HG03135 (cell line): ENCODE results near the gene THRB.

Experiments
- ATAC-seq: cut with Tn5 transposase; IDR thresholded peaks from one replicate; pipeline ENCODE4 v1.9.1; 2021; ENCODE audit warnings: mild to moderate bottlenecking, moderate library complexity; ENCODE audit not compliant: unreplicated experiment

Gene THRB

GRCh38 chr3:24513463-24513862 lies 18.8 kb upstream of the THRB start:
- ATAC-seq = no peak

- ATAC-seq = no peak
Measured at GRCh38 chr3:24512564-24513197, 18.0 kb upstream of the THRB start.

DNA sequence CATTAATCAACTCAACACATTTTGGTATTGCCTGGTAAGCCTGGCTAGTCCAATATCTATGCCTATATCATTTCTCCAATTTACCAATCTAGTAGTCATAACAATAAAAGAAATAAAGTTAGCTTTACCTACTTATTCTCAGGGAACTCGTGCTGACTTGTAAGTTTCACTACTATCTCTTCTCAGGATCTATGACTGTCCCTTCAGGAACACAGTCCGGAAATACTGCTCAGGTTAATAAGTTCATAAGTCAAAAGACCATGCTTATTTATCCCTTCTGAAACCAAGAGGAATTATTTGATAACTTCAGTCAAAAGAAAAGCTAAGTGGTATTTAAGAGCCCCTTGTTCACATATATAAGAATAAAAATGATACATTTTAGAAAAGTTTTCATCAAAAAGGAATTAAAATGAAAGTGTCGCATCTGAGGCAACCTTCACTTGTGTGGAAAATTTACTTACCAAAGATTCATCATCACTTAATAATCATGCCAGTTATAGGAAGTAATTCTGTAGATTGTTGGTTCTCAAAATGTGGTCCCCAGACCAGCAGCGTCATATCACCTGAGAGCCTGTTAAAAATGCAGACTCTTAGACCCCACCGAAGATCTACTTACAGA lies 15.5 kb upstream of the THRB start:
- no peak for ATAC-seq

- no peak for ATAC-seq
Measured at GRCh38 chr3:24508423-24508839, 13.8 kb upstream of the THRB start.

DNA sequence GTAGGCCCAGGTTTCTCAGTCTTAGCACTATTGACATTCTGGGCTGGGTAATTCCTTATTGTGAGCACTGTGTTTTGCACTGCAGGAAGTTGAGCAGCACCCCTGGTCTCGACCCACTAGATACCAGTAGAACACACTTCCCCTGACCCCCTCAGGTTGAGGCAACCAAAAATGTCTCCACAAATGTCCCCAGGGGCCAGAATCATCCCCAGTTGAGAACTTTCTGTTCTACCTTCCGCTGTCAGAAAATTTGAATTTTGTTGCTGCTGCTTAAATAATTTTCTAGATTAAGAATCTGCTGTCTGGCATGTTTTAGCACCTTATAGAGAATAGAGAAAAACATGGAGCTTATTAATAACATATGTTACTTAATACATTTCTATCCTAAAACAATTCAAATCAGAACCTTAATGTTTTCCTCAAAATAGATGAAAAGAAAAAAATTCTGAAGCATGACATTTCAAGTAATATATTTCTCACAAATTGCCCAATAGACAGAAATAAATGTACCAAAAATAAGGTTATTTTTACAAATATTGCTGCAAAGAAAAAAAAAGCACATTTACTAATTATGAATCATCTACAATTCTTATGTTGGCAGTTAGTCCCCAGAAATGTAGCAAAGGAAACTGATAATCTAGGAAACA lies 13.2 kb upstream of the THRB start:
- no peak for ATAC-seq

DNA sequence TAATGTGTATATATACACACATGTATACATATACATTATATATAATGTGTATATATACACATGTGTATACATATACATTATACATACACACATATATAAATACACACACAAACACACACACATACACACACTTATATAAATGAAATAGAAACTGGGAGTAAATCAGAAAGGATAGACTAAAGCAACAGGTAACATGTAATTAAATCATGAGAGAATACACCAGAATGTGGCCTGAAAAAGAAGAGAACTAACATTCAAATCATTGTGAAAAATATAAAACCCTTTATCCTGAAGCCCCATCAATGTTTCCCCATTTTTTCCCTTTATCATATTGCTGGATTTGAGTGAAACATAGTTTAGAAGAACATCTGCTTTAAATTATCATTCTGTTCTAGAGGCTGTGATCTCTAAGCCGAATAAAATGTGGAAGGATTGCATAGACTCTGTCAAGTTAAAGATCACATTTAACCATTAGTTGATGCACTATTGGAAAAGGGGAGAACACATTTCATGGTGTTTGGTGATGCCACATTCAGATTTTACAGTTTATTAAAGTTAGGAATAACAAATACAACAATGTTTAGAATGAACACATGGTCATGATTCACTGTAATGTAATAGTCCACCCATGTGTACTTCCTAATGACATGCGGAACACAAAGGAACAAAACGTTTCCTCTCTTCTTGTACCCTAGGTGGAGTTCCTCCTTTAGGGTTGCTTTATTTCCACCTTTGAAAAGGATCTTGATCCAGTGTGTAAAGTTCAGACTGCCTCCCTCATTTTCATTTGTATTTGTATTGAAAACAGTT lies 12.5 kb upstream of the THRB start:
- ATAC-seq = no peak

GRCh38 chr3:24505691-24506550 lies 11.3 kb upstream of the THRB start:
- ATAC-seq = no peak

DNA sequence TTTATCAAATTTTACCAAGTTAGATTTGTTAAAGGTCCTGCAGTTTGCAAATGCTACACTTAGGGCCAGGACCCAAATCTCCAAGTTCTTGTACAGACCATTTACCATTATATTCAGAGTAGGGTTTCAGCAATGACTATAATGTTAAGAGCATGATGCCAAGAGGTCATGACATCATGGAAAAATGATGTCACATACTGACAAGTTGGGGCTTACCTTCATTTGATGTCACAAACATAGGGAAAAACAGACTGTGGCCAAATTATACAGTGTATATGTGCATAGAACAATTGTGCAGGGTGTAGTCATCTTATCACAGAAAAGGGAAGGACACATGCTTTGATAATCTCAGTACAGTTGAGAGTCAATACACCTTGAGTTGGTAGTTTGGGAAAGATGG lies 10.1 kb upstream of the THRB start:
- no peak for ATAC-seq

DNA sequence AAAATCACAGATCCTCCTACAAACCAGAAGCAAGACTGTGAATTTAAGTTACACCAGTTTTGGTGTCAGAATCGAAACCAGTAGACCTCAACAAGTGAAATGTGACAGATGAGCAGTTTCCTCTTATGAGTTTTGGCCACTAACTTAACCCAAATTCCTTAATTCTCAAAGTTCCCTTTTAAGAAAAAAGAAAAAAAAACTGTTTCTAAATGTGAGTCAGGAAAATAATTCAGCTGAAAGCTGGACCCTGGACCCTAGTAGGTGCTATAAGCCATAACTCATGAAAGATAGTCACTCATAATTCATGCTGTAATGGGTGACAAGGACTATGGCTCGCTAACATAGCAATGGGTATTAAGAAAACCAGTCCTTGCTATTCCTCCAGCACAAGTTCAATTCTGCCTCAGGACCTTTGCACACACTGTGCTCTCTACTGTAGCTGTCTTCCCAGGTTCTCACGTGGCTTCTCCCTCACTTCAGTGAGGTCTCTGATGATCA lies 9.0 kb upstream of the THRB start:
- ATAC-seq = peak; percentile 82

GRCh38 chr3:24502690-24503089 lies 8.0 kb upstream of the THRB start:
- ATAC-seq = no peak

DNA sequence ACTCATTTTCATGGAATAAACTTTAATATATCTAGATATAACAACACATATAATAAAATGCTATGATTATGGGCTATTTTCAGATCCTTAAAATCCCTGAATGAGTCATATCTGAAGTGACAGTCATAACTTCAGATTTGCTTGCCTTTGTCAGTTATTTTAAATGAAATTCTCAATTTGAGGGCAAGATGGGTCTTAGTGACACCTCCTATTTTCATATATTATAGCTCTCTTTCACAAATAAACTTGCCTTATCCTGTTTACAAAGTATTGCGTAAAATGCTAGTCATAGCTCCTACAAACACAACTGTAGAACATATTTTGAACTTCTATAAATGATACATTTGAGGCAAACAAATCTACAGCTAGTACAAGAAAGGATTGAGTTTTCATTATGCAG lies 6.2 kb upstream of the THRB start:
- ATAC-seq = no peak

DNA sequence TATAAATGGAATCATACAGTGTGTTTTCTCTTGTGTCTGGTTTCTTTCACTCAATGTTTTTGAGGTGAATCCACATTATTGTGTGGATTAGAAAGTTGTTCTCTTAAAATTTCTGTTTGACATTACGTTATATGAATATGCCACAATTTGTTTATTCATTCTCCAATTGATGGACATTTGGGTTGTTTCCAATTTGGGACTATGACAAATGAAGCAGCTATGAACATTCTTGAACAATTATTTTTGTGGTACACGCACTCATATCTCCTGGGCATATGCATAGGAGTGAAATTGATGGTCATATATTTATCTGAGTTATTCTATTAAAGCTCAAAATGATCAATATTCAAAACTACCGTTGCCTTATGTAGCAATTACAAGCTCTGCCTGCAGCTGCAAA lies 5.3 kb upstream of the THRB start:
- ATAC-seq = no peak

GRCh38 chr3:24498796-24499195 lies 4.1 kb upstream of the THRB start:
- ATAC-seq = no peak

DNA sequence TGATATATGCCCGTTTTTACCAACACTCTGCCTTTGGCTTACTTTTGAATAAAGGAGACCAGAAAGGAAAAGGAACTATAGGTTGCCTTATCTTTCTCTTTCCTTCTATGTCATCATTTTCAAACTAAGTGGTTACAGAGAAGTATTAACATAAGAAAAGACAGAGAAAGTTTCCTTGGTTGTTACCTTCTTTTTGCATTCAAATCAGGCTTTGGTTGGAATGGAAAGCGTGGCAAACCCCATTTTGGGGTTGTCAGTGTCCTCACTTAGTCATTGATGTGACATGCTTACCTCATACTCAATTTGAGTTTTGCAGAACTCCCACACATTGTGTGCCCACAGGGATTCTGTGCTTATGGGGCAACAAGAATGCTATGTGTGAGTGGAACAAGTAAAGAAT lies 3.7 kb upstream of the THRB start:
- no peak for ATAC-seq

DNA sequence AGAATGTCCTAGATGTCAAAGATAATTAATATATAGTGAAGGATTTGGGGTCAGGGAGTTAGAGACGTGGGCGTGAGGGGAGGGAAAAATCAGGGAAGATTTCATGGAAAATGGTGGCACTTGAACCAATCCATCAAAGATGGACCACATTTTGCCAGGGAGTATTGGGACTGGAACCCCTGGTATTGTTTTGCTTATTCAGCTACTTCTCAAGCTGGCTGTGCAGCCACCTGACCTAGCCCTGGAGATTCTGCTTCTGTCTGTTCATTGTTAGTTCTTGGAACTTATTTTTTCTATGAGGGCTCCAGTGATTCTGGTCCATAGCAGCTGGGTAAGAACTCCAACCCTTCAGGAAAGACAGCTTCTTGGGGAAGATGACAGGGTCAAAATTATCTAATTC lies 3.3 kb upstream of the THRB start:
- no peak for ATAC-seq

DNA sequence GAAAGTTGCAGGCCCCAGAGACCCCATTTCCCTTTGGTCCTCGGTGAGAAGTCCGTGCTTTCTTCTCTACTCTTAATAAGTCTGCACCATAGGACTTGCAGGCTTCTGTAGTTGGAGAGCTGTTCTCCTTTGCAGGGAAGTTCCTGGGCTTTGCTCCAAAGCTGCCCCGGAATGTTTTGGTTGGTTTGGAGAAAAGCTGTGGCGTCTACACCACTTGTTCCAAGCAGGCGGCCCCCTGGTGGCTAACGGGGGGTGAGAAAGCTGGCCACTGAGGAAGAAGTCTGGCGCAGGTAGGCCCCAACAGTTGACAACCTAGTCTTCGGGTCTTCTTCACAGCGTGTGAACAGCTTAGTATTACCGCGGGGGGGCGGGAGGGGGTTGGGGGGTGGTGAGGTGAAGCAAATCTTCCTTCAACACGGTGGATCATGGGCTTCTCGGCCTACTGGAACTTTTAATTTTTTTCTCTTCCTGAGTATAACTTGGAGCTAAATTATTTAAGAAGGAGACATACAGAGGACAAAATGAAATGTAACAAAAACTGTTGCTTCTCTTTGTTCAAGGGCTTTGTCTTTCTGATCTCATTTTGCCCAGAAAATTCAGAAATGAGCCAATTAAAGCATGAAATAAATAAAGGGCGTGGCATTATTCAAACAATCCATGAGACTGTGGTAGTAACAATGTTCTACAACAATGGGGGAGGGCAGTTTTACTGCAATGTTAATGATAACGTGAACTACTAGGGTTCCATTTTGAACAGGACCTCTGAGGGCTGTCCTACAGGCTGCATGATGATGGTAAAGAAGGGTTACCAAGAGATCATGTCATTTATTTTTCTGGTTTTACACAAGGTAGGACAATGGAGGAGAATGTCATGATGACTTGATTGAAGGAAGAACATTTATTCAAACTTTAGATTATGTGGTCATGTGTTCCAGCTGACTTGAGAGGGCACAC lies 2.2 kb upstream of the THRB start:
- no peak for ATAC-seq

DNA sequence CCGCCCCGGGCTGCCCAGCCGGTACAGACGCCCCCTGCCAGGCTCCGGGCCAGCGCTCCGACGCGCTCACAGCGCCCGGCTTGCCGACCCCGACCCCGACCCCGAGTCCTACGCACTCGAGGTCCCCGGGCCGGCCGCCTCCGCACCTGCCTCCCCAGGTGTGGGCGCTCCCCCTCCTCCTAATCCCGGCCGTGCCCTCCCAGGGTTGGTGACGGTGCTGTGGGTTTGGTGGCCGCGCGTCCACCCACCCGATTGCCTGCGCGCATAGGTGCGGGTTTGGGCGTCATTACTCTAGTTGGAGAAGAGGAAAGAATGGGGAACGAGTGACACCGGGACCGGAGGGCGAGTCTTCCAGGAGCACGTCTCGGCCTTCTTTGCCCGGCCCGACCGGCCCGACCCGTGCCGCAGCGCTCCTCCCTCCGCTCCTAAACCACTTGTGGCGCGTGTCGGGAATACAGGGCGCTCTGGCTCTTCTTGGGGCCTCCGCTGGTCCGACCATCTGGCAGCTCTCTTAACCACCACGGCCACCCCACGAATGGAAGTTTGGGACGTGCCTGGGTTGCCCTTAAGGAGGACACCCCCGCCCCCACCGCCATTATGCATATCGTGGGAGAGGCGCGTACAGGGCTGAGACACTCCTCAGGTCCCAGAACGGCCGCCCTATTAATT lies 810 bp upstream of the THRB start:
- peak; percentile 8 for ATAC-seq

DNA sequence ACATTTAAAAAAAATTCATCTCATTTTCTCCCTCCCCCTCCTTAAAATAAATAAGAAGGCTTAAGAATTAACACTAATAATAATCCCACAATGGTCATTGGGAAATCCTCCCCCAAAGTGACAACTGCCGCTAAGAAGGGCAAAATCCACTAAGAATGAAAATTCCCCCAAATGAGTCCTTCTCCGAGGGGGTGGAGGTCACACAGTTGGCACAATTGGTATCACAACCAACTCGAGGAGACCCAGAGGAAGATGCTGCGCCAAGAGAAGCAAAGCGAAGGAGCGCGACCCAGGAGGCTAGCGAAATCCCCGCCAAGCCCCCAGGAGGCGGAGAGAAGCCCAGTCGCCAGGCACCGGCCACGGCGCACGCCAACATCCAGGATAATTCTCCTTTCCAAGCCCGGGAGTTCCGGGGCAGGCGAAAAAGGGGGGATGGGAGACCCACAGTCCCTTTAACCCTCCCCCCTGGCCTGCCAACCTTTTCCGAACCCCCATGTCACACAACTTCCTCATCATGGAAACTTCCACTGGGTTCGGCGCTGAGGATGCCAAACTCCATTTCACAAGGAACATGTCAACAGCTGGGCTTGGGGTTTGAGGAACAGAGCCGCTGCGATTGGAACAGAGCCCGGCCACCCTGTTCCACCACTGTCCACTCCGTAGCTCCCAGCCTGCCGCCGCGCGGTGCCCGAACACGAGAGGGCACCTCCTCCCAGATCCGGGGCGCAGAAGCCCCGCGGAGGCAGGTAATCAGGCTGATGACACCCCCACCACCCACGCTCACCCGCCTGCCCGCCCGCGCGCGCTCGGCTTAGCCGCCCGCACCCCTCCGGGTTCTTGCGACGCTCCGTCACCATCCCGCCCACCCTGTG lies 668 bp downstream of the THRB start:
- no peak for ATAC-seq
